Body of pancreas (tissue), 4 donors: ENCODE measurements around the gene SPACDR. TPM values are rescaled to one million over a fixed set of nuclear protein-coding genes. Genes with fewer than 3 reads are reported as not detected.

ENCODE experiments used
- ATAC-seq: fragments of 150-250 bp; one replicate; pipeline ENCODE4 v1.9.1; 2016
- DNase-seq, 4 donors: peaks; one replicate each; pipeline ENCODE4 v3.0.0-alpha.2; 2019
- H3K27ac ChIP-seq, 4 donors: fragments of 200-600 bp; sonication (generic); 1 replicate in 3 of 4; 2 replicates in 1 of 4; pipeline versions ENCODE4 v1.5.1 to v1.6.1; 2016 to 2019; ENCODE audit warnings: mild to moderate bottlenecking in 1 of 4, mixed read lengths in 1 of 4, moderate library complexity in 1 of 4
- H3K27me3 ChIP-seq, 2 donors: fragments of 200-600 bp; sonication (generic); one replicate each; pipeline ENCODE4 v1.6.0; 2016; ENCODE audit warnings: mild to moderate bottlenecking in 1 of 2
- H3K36me3 ChIP-seq, 2 donors: fragments of 200-600 bp; sonication (generic); replicated peaks in 1 of 2; 2 replicates each; pipeline ENCODE4 v1.5.1; 2016; ENCODE audit warnings: low read depth in 2 of 2; ENCODE audit not compliant: insufficient read depth in 1 of 2
- H3K4me1 ChIP-seq: fragments of 200-600 bp; sonication (generic); one replicate; pipeline ENCODE4 v1.6.0; 2016
- H3K4me3 ChIP-seq, 2 donors: fragments of 200-600 bp; sonication (generic); 1 replicate in 1 of 2; 2 replicates in 1 of 2; pipeline ENCODE4 v1.5.1; 2016 to 2019
- H3K9me3 ChIP-seq, 3 donors: fragments of 200-600 bp; sonication (generic); 1 replicate in 2 of 3; 2 replicates in 1 of 3; pipeline ENCODE4 v1.5.1; 2016
- CTCF ChIP-seq, 7 experiments: fragments of 450-650 bp in 4 of 7; fragments of 200-600 bp in 3 of 7; sonication (generic) in 3 of 7; IDR thresholded peaks; one replicate each; pipeline ENCODE4 v1.5.1; 2016 to 2019; ENCODE audit warnings: antibody characterized with exemption in 7 of 7
- POLR2A ChIP-seq, 3 donors: fragments of 450-650 bp; IDR thresholded peaks; one replicate each; pipeline ENCODE4 v1.6.1; 2016; ENCODE audit warnings: antibody characterized with exemption in 3 of 3, mild to moderate bottlenecking in 2 of 3
- WGBS, 2 donors: methylation state at CpG; one replicate each; pipeline ENCODE4 v1.1.5; 2017; 5-methylcytosine and 5-hydroxymethylcytosine counted together
- intact Hi-C: fragments of 100-400 bp; cut with DNase I; formaldehyde crosslinking; loops from one replicate; pipeline ENCODE4 v1.15.1; 2023
- total RNA-seq, 2 donors: library from RNA; depleted of rRNA; stranded (reverse); fragments of >200 nt; gene quantifications; one replicate each; pipeline ENCODE4 v1.1.0, GENCODE V29; 2016

Gene SPACDR
- 1 to 10 TPM in 1 of 2 donors, not detected in 1; 1.0 TPM for total RNA-seq

GRCh38 chr7:100464210-100464660, at the start of gene SPACDR:
Gene SPACDR (minus strand): TSS chr7:100464260. CDS start chr7:100464025, 235 bp downstream.
- no peaks in the 10 kb centered on the region for H3K9me3 ChIP-seq
- intact Hi-C loops, result no loop called here
- 70 to 88% methylated on average over 6 to 7 of the region's 7 CpGs for WGBS, 2 donors
- no peak within 1 kb of the TSS for H3K4me3 ChIP-seq
- H3K36me3 ChIP-seq, result no peaks in the 10 kb centered on the region
- peaks cover 34% of the 10 kb centered on the region for H3K4me1 ChIP-seq
- DNase-seq (no peak), ATAC-seq (no peak)
- no peaks in the 10 kb centered on the region for H3K27me3 ChIP-seq
- H3K27ac ChIP-seq, result peak within 1 kb of the TSS in 2 of 4 donors; percentile 1 to 23
- TF ChIP-seq CTCF (IDR thresholded peaks at IDR 0.05), result no peak
- TF ChIP-seq POLR2A (IDR thresholded peaks at IDR 0.05), result no peak

GRCh38 chr7:100513212-100513810, 49.3 kb upstream of the SPACDR start:
- H3K36me3 ChIP-seq, result no peaks in the 10 kb centered on the region
- intact Hi-C loops, result no loop called here

GRCh38 chr7:100510437-100511239, 46.6 kb upstream of the SPACDR start:
- TF ChIP-seq POLR2A (IDR thresholded peaks at IDR 0.05) (no peak), CTCF (IDR thresholded peaks at IDR 0.05) (no peak)
- Histone ChIP-seq H3K4me1 (peaks cover 9% of the 10 kb centered on the region), H3K27me3 (no peaks in the 10 kb centered on the region), H3K36me3 (no peaks in the 10 kb centered on the region), H3K4me3 (no peak overlapping the region), H3K9me3 (no peaks in the 10 kb centered on the region), H3K27ac (no peak overlapping the region)
- WGBS, 2 donors, result 90 to 96% methylated on average over 9 of the region's 9 CpGs
- intact Hi-C loops, result no loop called here
- no peak for DNase-seq
- no peak for ATAC-seq

More at GRCh38 chr7:100513212-100513810, 49.3 kb upstream of the SPACDR start:
- Histone ChIP-seq H3K4me3 (no peak overlapping the region), H3K27me3 (no peaks in the 10 kb centered on the region), H3K4me1 (peaks cover 9% of the 10 kb centered on the region), H3K27ac (no peak overlapping the region), H3K9me3 (no peaks in the 10 kb centered on the region)
- ATAC-seq, result no peak
- TF ChIP-seq CTCF (IDR thresholded peaks at IDR 0.05) (no peak), POLR2A (IDR thresholded peaks at IDR 0.05) (no peak)
- WGBS, 2 donors, result 72 to 79% methylated on average over 9 of the region's 9 CpGs
- no peak for DNase-seq

GRCh38 chr7:100509231-100509630, 45.2 kb upstream of the SPACDR start:
- H3K4me3 ChIP-seq, result no peak overlapping the region
- no peaks in the 10 kb centered on the region for H3K36me3 ChIP-seq
- H3K9me3 ChIP-seq, result no peaks in the 10 kb centered on the region
- peak overlapping the region; percentile 50 to 75 (median 66) for H3K27ac ChIP-seq
- no peaks in the 10 kb centered on the region for H3K27me3 ChIP-seq
- TF ChIP-seq CTCF (IDR thresholded peaks at IDR 0.05) (no peak), POLR2A (IDR thresholded peaks at IDR 0.05) (peak in 2 of 3 donors; percentile 56 to 70)
- ATAC-seq (peak; percentile 95), DNase-seq (peak; percentile 76 to 85 (median 84))
- H3K4me1 ChIP-seq, result peaks cover 9% of the 10 kb centered on the region
- intact Hi-C loops, result no loop called here
- 28 to 47% methylated on average over 10 to 15 of the region's 15 CpGs for WGBS, 2 donors
